IPS-15b (cell line): ENCODE measurements around the gene NNAT.
"Not testable (repeated sequence)": the region's sequence is repeated elsewhere in the genome, so short reads cannot be mapped to it uniquely, and the experiment has no call there.

ENCODE experiments used
- H3K27me3 ChIP-seq: one replicate; pipeline ENCODE4 v1.6.1; 2013; ENCODE audit warnings: low read length; ENCODE audit not compliant: control insufficient read depth, insufficient read depth
- H3K36me3 ChIP-seq: one replicate; pipeline ENCODE4 v1.6.1; 2013; ENCODE audit warnings: low read length; ENCODE audit not compliant: control insufficient read depth, insufficient read depth
- H3K4me1 ChIP-seq: one replicate; pipeline ENCODE4 v1.6.1; 2013; ENCODE audit warnings: mild to moderate bottlenecking, low read length; ENCODE audit not compliant: control insufficient read depth, insufficient read depth
- H3K4me3 ChIP-seq: one replicate; pipeline ENCODE4 v1.5.1; 2013; ENCODE audit warnings: low read depth, low read length
- H3K9ac ChIP-seq: one replicate; pipeline ENCODE4 v1.6.1; 2013; ENCODE audit warnings: low read depth, mild to moderate bottlenecking, low read length
- H3K9me3 ChIP-seq: one replicate; pipeline ENCODE4 v1.6.1; 2013; ENCODE audit warnings: mild to moderate bottlenecking, low read length; ENCODE audit not compliant: control insufficient read depth, insufficient read depth

NNAT gene

GRCh38 chr20:37538003-37538402 is 17.0 kb downstream of the NNAT start:
- peak overlapping the region; percentile 37 for H3K9ac ChIP-seq
- H3K36me3 ChIP-seq: no peaks in the 10 kb centered on the region
- H3K4me1 ChIP-seq: no peaks in the 10 kb centered on the region
- H3K27me3 ChIP-seq: no peaks in the 10 kb centered on the region
- H3K4me3 ChIP-seq: no peak overlapping the region
- H3K9me3 ChIP-seq: no peaks in the 10 kb centered on the region

- H3K9me3 ChIP-seq: no peaks in the 10 kb centered on the region
- no peaks in the 10 kb centered on the region for H3K36me3 ChIP-seq
- H3K27me3 ChIP-seq: no peaks in the 10 kb centered on the region
- H3K4me3 ChIP-seq: no peak overlapping the region
- no peak overlapping the region for H3K9ac ChIP-seq
- no peaks in the 10 kb centered on the region for H3K4me1 ChIP-seq
Measured at GRCh38 chr20:37539424-37539823, 18.4 kb downstream of the NNAT start.

GRCh38 chr20:37540001-37540400 is 19.0 kb downstream of the NNAT start:
- no peaks in the 10 kb centered on the region for H3K27me3 ChIP-seq

GRCh38 chr20:37540838-37541237 is 19.8 kb downstream of the NNAT start:
- H3K27me3 ChIP-seq, H3K4me3 ChIP-seq, H3K9me3 ChIP-seq, H3K36me3 ChIP-seq, H3K4me1 ChIP-seq, H3K9ac ChIP-seq: not testable (repeated sequence)

More at GRCh38 chr20:37540001-37540400, 19.0 kb downstream of the NNAT start:
- Histone ChIP-seq H3K4me1 (no peaks in the 10 kb centered on the region), H3K9me3 (no peaks in the 10 kb centered on the region), H3K9ac (no peak overlapping the region), H3K4me3 (no peak overlapping the region), H3K36me3 (no peaks in the 10 kb centered on the region)

- H3K9ac ChIP-seq: no peak overlapping the region
- no peaks in the 10 kb centered on the region for H3K4me1 ChIP-seq
- no peaks in the 10 kb centered on the region for H3K9me3 ChIP-seq
- no peaks in the 10 kb centered on the region for H3K27me3 ChIP-seq
- H3K36me3 ChIP-seq: no peaks in the 10 kb centered on the region
- H3K4me3 ChIP-seq: no peak overlapping the region
Measured at GRCh38 chr20:37541326-37541725, 20.3 kb downstream of the NNAT start.

GRCh38 chr20:37542281-37542680 is 21.2 kb downstream of the NNAT start:
- no peaks in the 10 kb centered on the region for H3K4me1 ChIP-seq
- no peaks in the 10 kb centered on the region for H3K9me3 ChIP-seq
- H3K36me3 ChIP-seq: no peaks in the 10 kb centered on the region
- H3K4me3 ChIP-seq: no peak overlapping the region
- H3K27me3 ChIP-seq: no peaks in the 10 kb centered on the region
- H3K9ac ChIP-seq: no peak overlapping the region

GRCh38 chr20:37543828-37544227 is 22.8 kb downstream of the NNAT start:
- Histone ChIP-seq H3K9ac (no peak overlapping the region), H3K27me3 (no peaks in the 10 kb centered on the region), H3K4me1 (no peaks in the 10 kb centered on the region), H3K4me3 (no peak overlapping the region), H3K9me3 (no peaks in the 10 kb centered on the region), H3K36me3 (no peaks in the 10 kb centered on the region)

GRCh38 chr20:37544386-37544785 is 23.3 kb downstream of the NNAT start:
- H3K4me1 ChIP-seq: no peaks in the 10 kb centered on the region
- H3K36me3 ChIP-seq: no peaks in the 10 kb centered on the region
- H3K9me3 ChIP-seq: no peaks in the 10 kb centered on the region

GRCh38 chr20:37545516-37545915 is 24.5 kb downstream of the NNAT start:
- Histone ChIP-seq H3K36me3 (no peaks in the 10 kb centered on the region), H3K27me3 (no peaks in the 10 kb centered on the region), H3K4me1 (no peaks in the 10 kb centered on the region), H3K9ac (no peak overlapping the region), H3K4me3 (no peak overlapping the region), H3K9me3 (no peaks in the 10 kb centered on the region)

More at GRCh38 chr20:37544386-37544785, 23.3 kb downstream of the NNAT start:
- Histone ChIP-seq H3K4me3 (no peak overlapping the region), H3K9ac (no peak overlapping the region), H3K27me3 (no peaks in the 10 kb centered on the region)

GRCh38 chr20:37547912-37548311 is 26.9 kb downstream of the NNAT start:
- no peak overlapping the region for H3K4me3 ChIP-seq
- no peak overlapping the region for H3K9ac ChIP-seq
- no peaks in the 10 kb centered on the region for H3K9me3 ChIP-seq
- no peaks in the 10 kb centered on the region for H3K36me3 ChIP-seq
- H3K4me1 ChIP-seq: no peaks in the 10 kb centered on the region
- no peaks in the 10 kb centered on the region for H3K27me3 ChIP-seq

- not testable (repeated sequence) for H3K4me3 ChIP-seq, H3K4me1 ChIP-seq, H3K9ac ChIP-seq, H3K27me3 ChIP-seq, H3K9me3 ChIP-seq, H3K36me3 ChIP-seq
Measured at GRCh38 chr20:37550101-37550920, 29.3 kb downstream of the NNAT start.

GRCh38 chr20:37551660-37552059 is 30.6 kb downstream of the NNAT start:
- H3K4me1 ChIP-seq, H3K9me3 ChIP-seq, H3K4me3 ChIP-seq: not testable (repeated sequence)

More at GRCh38 chr20:37551660-37552059, 30.6 kb downstream of the NNAT start:
- not testable (repeated sequence) for H3K27me3 ChIP-seq, H3K36me3 ChIP-seq, H3K9ac ChIP-seq
